Stomach (tissue), 4 donors: ENCODE results near the gene IQGAP2.

ENCODE experiments used
- EP300 ChIP-seq: sonication (generic); formaldehyde crosslinking; IDR thresholded peaks from one replicate; pipeline ENCODE4 v1.6.1; 2017; ENCODE audit warnings: antibody characterized with exemption
- POLR2A ChIP-seq, 4 donors: fragments of 450-650 bp; IDR thresholded peaks; one replicate each; pipeline ENCODE4 v1.6.1; 2016; ENCODE audit warnings: antibody characterized with exemption in 4 of 4, control low read depth in 2 of 4, mild to moderate bottlenecking in 1 of 4, moderate library complexity in 1 of 4
- TF ChIP-seq, protein P1 (sequence below), 7 experiments: fragments of 450-650 bp in 4 of 7; fragments of 200-600 bp in 3 of 7; sonication (generic) in 3 of 7; IDR thresholded peaks; one replicate each; pipeline ENCODE4 v1.5.1; 2016 to 2019; ENCODE audit warnings: antibody characterized with exemption in 7 of 7, control low read depth in 2 of 7, mild to moderate bottlenecking in 1 of 7

DNA sequence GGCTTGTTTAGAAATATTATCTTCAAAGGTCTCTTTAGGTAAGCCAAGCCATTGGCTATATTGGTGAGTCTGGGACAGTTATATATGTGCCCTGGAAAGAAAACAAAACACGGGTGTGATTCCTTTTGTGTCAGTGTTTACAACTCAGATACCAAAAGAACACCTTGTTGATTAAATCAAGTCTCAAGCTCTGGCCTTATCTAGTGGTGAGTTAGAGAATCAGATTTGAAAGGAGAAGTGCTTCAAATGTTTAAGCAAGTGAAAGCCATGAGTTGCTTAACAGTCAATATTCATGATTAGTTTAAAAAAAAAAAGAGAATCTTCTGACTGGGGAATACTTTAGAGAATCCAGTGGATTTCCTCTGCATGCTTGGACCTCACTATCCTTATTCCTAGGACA lies 68.3 kb downstream of the IQGAP2 start:
- no peak for TF ChIP-seq EP300
- TF ChIP-seq, protein P1, sequence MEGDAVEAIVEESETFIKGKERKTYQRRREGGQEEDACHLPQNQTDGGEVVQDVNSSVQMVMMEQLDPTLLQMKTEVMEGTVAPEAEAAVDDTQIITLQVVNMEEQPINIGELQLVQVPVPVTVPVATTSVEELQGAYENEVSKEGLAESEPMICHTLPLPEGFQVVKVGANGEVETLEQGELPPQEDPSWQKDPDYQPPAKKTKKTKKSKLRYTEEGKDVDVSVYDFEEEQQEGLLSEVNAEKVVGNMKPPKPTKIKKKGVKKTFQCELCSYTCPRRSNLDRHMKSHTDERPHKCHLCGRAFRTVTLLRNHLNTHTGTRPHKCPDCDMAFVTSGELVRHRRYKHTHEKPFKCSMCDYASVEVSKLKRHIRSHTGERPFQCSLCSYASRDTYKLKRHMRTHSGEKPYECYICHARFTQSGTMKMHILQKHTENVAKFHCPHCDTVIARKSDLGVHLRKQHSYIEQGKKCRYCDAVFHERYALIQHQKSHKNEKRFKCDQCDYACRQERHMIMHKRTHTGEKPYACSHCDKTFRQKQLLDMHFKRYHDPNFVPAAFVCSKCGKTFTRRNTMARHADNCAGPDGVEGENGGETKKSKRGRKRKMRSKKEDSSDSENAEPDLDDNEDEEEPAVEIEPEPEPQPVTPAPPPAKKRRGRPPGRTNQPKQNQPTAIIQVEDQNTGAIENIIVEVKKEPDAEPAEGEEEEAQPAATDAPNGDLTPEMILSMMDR (IDR thresholded peaks at IDR 0.05), result no peak
- TF ChIP-seq POLR2A (IDR thresholded peaks at IDR 0.05), result no peak
